ENCODE results near the gene RITA1. TPM values are rescaled to one million over a fixed set of nuclear protein-coding genes. Genes with fewer than 3 reads are reported as not detected.

RITA1 gene
- total and polyA plus RNA-seq, 10 of the 15 experiments (the other 5 are each of a cell fraction or from before 2014, with no cell fraction given): 2.3 to 39.9 (median 24.8) TPM

- no peak for TF ChIP-seq SUPT20H (IDR thresholded peaks at IDR 0.05; ENCODE audit: borderline replicate concordance, control insufficient read depth, low read depth, low read length)
- TF ChIP-seq CHD1 (IDR thresholded peaks at IDR 0.05; ENCODE audit: low read depth, low read length): peak; percentile 78; the same call in 1 of the 2 replicates
- peak; percentile 93 for TF ChIP-seq PBX3 (IDR thresholded peaks at IDR 0.05; ENCODE audit: insufficient replicate concordance, low read depth, low read length)
- TF ChIP-seq POLR2A (IDR thresholded peaks at IDR 0.05; ENCODE audit: low read depth, low read length): peak; percentile 99
- TF ChIP-seq PKNOX1 (IDR thresholded peaks at IDR 0.05): peak; percentile 99
- TF ChIP-seq ZSCAN29 (IDR thresholded peaks at IDR 0.05): peak; percentile 76
- peak; percentile 44 for TF ChIP-seq MAX (IDR thresholded peaks at IDR 0.05; ENCODE audit: low read depth, low read length)
- TF ChIP-seq IRF4 (IDR thresholded peaks at IDR 0.05; ENCODE audit: low read depth, low read length): no peak
- no peak for TF ChIP-seq HSF1 (IDR thresholded peaks at IDR 0.05; ENCODE audit: low read depth, low read length)
- TF ChIP-seq MXI1 (IDR thresholded peaks at IDR 0.05; ENCODE audit: low read depth, low read length): peak; percentile 83
- TF ChIP-seq SMARCA5 (IDR thresholded peaks at IDR 0.05): no peak; the same call in none of the 2 replicates
- TF ChIP-seq RAD21 (IDR thresholded peaks at IDR 0.05; ENCODE audit: insufficient read depth, low read depth, low read length): no peak
- no peak for TF ChIP-seq ZNF384 (IDR thresholded peaks at IDR 0.05; ENCODE audit: borderline replicate concordance, low read depth, low read length)
- no peak for TF ChIP-seq KAT2A (conservative IDR thresholded peaks at IDR 0.05; ENCODE audit: control insufficient read depth, low read depth, low read length)
- no peak for TF ChIP-seq ELK1 (IDR thresholded peaks at IDR 0.05; ENCODE audit: low read depth, low read length)
- TF ChIP-seq BCLAF1 (IDR thresholded peaks at IDR 0.05): no peak
- peak; percentile 96 for TF ChIP-seq RB1 (IDR thresholded peaks at IDR 0.05; ENCODE audit: borderline replicate concordance)
These were observed 35.9 kb downstream of the RITA1 start, which contains the start of gene TPCN1 (continued) for GRCh38 chr12:113221181-113221996.
